HEK293T (cell line): ENCODE results near the gene PRKAG2.

Experiments
- BHLHE40 ChIP-seq: fragments of 450-650 bp; IDR thresholded peaks from 2 replicates; pipeline ENCODE4 v1.6.1; 2016; ENCODE audit warnings: mild to moderate bottlenecking, moderate library complexity, borderline replicate concordance
- ELF4 ChIP-seq: fragments of 450-650 bp; IDR thresholded peaks from 2 replicates; pipeline ENCODE4 v1.6.1; 2017; ENCODE audit warnings: antibody characterized with exemption
- FOXA1 ChIP-seq: fragments of 450-650 bp; IDR thresholded peaks from 2 replicates; pipeline ENCODE4 v1.6.1; 2016; ENCODE audit warnings: mild to moderate bottlenecking
- FOXK2 ChIP-seq: fragments of 450-650 bp; IDR thresholded peaks from 2 replicates; pipeline ENCODE4 v1.6.1; 2016; ENCODE audit warnings: mild to moderate bottlenecking
- FOXM1 ChIP-seq: fragments of 450-650 bp; IDR thresholded peaks from 2 replicates; pipeline ENCODE4 v1.6.1; 2017; ENCODE audit warnings: mild to moderate bottlenecking, borderline replicate concordance
- HDGF ChIP-seq: fragments of 450-650 bp; IDR thresholded peaks from 2 replicates; pipeline ENCODE4 v1.6.1; 2017; ENCODE audit warnings: antibody characterized with exemption, borderline replicate concordance
- L3MBTL2 ChIP-seq: fragments of 450-650 bp; conservative IDR thresholded peaks from 2 replicates; pipeline ENCODE4 v1.6.1; 2016; ENCODE audit warnings: mild to moderate bottlenecking
- NFRKB ChIP-seq: fragments of 450-650 bp; IDR thresholded peaks from 2 replicates; pipeline ENCODE4 v1.6.1; 2016; ENCODE audit warnings: mild to moderate bottlenecking, moderate library complexity
- SP1 ChIP-seq: fragments of 450-650 bp; IDR thresholded peaks from 2 replicates; pipeline ENCODE4 v1.6.1; 2017
- TARDBP ChIP-seq: fragments of 450-650 bp; IDR thresholded peaks from 2 replicates; pipeline ENCODE4 v1.6.1; 2016
- ZNF384 ChIP-seq: fragments of 450-650 bp; IDR thresholded peaks from 2 replicates; pipeline ENCODE4 v1.6.1; 2016

DNA sequence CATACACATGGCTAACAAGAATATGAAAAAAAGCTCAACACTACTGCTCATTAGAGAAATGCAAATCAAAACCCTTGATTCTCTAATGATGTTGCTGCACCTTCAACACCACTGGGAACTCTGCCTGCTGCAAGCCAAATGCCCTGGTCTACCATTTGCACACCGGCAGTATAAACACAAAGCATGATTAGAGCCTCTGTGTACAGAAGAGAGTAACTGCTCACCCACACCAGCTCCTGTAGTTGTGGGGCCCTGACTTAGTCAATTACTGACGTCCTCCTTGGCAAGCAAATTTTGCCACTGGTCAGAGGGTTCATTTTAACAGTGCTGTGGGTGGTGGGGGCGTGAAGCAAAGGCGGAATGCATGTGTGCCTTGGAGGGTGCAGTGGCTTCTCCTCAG, 261.1 kb downstream of the PRKAG2 start:
- TF ChIP-seq TARDBP (no peak), BHLHE40 (no peak), SP1 (no peak), FOXK2 (no peak), FOXM1 (no peak), L3MBTL2 (no peak), NFRKB (no peak), FOXA1 (no peak), ELF4 (no peak), HDGF (no peak), ZNF384 (no peak)
